HAP-1 (cell line): ENCODE measurements around the gene SLC19A3.
"Not testable (repeated sequence)": the region's sequence is repeated elsewhere in the genome, so short reads cannot be mapped to it uniquely, and the experiment has no call there.

Experiments
- DNase-seq, 2 experiments: peaks; one replicate each; pipeline ENCODE4 v3.0.0-alpha.2; 2016 to 2020; ENCODE audit warnings: low spot score in 2 of 2
- H3K27me3 ChIP-seq: fragments of 250-450 bp; sonication (Bioruptor Pico); 2 replicates; pipeline ENCODE4 v1.5.1; 2020; ENCODE audit warnings: low read depth, mild to moderate bottlenecking, moderate library complexity
- H3K36me3 ChIP-seq: fragments of 250-450 bp; sonication (Bioruptor Pico); replicated peaks from 2 replicates; pipeline ENCODE4 v1.5.1; 2020; ENCODE audit warnings: mild to moderate bottlenecking
- H3K4me1 ChIP-seq: fragments of 250-450 bp; sonication (Bioruptor Pico); 2 replicates; pipeline ENCODE4 v1.5.1; 2020; ENCODE audit warnings: mild to moderate bottlenecking
- H3K4me3 ChIP-seq: fragments of 250-450 bp; sonication (Bioruptor Pico); 2 replicates; pipeline ENCODE4 v1.5.1; 2020; ENCODE audit warnings: mild to moderate bottlenecking, moderate library complexity
- H3K9me3 ChIP-seq: fragments of 250-450 bp; sonication (Bioruptor Pico); 2 replicates; pipeline ENCODE4 v1.5.1; 2020; ENCODE audit warnings: mild to moderate bottlenecking, moderate library complexity
- in situ Hi-C: fragments of 300-500 bp; cut with MboI; formaldehyde crosslinking; loops from 3 replicates; pipeline ENCODE4 v1.14.3; 2020; ENCODE audit warnings: low sequenced_read_pairs, inconsistent platforms, mixed read lengths

The SLC19A3 gene

GRCh38 chr2:227722821-227723220 is 5.0 kb upstream of the SLC19A3 start:
- H3K9me3 ChIP-seq, H3K4me3 ChIP-seq, DNase-seq, in situ Hi-C loops, H3K36me3 ChIP-seq, H3K27me3 ChIP-seq, H3K4me1 ChIP-seq: not testable (repeated sequence)

GRCh38 chr2:227720680-227721079 is 2.9 kb upstream of the SLC19A3 start:
- Histone ChIP-seq H3K9me3 (no peaks in the 10 kb centered on the region), H3K36me3 (no peaks in the 10 kb centered on the region), H3K27me3 (no peaks in the 10 kb centered on the region), H3K4me1 (peaks cover 4% of the 10 kb centered on the region; the same call in 1 of the 2 replicates), H3K4me3 (no peak overlapping the region)
- in situ Hi-C loops: no loop called here
- no peak for DNase-seq

- Histone ChIP-seq H3K36me3 (no peaks in the 10 kb centered on the region), H3K4me1 (peaks cover 10% of the 10 kb centered on the region; the same call in 1 of the 2 replicates), H3K9me3 (no peaks in the 10 kb centered on the region), H3K27me3 (no peaks in the 10 kb centered on the region), H3K4me3 (no peak overlapping the region)
- in situ Hi-C loops: no loop called here
- DNase-seq: no peak
Measured at GRCh38 chr2:227719641-227720040, 1.8 kb upstream of the SLC19A3 start.

DNA sequence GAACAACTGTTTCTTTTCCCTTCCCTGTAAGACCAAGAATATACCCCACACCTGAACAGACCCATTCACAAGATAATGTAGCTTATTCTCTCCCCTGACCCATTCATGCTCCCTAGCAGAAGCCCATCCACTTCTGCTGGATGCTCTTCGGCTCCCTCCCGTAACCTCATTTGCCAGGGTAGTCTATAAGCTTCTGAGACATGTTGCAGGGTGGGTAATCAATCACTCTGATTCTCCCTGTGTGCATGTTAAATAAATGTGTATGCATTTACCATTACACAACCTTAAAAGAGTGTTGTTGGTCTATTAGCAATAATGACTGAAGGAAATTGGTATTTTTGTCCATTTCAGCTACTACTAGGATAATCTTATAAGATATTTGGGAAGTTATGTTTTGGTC is 1.3 kb downstream of the SLC19A3 start:
- no peak for DNase-seq
- in situ Hi-C loops: no loop called here
- Histone ChIP-seq H3K4me1 (peaks cover 10% of the 10 kb centered on the region; the same call in 1 of the 2 replicates), H3K36me3 (no peaks in the 10 kb centered on the region), H3K27me3 (no peaks in the 10 kb centered on the region), H3K9me3 (no peaks in the 10 kb centered on the region), H3K4me3 (no peak overlapping the region)

GRCh38 chr2:227713291-227713690 is 4.5 kb downstream of the SLC19A3 start:
- H3K4me3 ChIP-seq: no peak overlapping the region
- no peak for DNase-seq
- peaks cover 10% of the 10 kb centered on the region; the same call in 1 of the 2 replicates for H3K4me1 ChIP-seq
- in situ Hi-C loops: no loop called here
- H3K27me3 ChIP-seq: no peaks in the 10 kb centered on the region
- H3K9me3 ChIP-seq: no peaks in the 10 kb centered on the region
- H3K36me3 ChIP-seq: no peaks in the 10 kb centered on the region

- Histone ChIP-seq H3K36me3 (no peaks in the 10 kb centered on the region), H3K4me1 (peaks cover 8% of the 10 kb centered on the region; the same call in 1 of the 2 replicates), H3K9me3 (no peaks in the 10 kb centered on the region), H3K4me3 (no peak overlapping the region), H3K27me3 (no peaks in the 10 kb centered on the region)
- in situ Hi-C loops: no loop called here
- no peak for DNase-seq
Measured at GRCh38 chr2:227710986-227711385, 6.8 kb downstream of the SLC19A3 start.

GRCh38 chr2:227707390-227707789 is 10.4 kb downstream of the SLC19A3 start:
- in situ Hi-C loops: no loop called here
- Histone ChIP-seq H3K27me3 (no peaks in the 10 kb centered on the region), H3K4me3 (no peak overlapping the region), H3K36me3 (no peaks in the 10 kb centered on the region), H3K9me3 (no peaks in the 10 kb centered on the region), H3K4me1 (no peaks in the 10 kb centered on the region)
- no peak for DNase-seq

- H3K4me1 ChIP-seq: no peaks in the 10 kb centered on the region
Measured at GRCh38 chr2:227706859-227707258, 11.0 kb downstream of the SLC19A3 start.

GRCh38 chr2:227703961-227704360 is 13.9 kb downstream of the SLC19A3 start:
- Histone ChIP-seq H3K4me1 (no peaks in the 10 kb centered on the region), H3K36me3 (no peaks in the 10 kb centered on the region), H3K27me3 (peaks cover 2% of the 10 kb centered on the region; the same call in 1 of the 2 replicates), H3K9me3 (no peaks in the 10 kb centered on the region), H3K4me3 (no peak overlapping the region)
- in situ Hi-C loops: no loop called here
- DNase-seq: no peak

More at GRCh38 chr2:227706859-227707258, 11.0 kb downstream of the SLC19A3 start:
- no peaks in the 10 kb centered on the region for H3K9me3 ChIP-seq
- peaks cover under 1% of the 10 kb centered on the region; the same call in 1 of the 2 replicates for H3K27me3 ChIP-seq
- DNase-seq: no peak
- in situ Hi-C loops: no loop called here
- H3K4me3 ChIP-seq: no peak overlapping the region
- no peaks in the 10 kb centered on the region for H3K36me3 ChIP-seq

GRCh38 chr2:227703280-227703732 is 14.5 kb downstream of the SLC19A3 start:
- H3K4me3 ChIP-seq: no peak overlapping the region
- in situ Hi-C loops: no loop called here
- DNase-seq: no peak

GRCh38 chr2:227701556-227701955 is 16.3 kb downstream of the SLC19A3 start:
- DNase-seq: no peak
- Histone ChIP-seq H3K36me3 (no peaks in the 10 kb centered on the region), H3K9me3 (no peaks in the 10 kb centered on the region), H3K4me1 (no peaks in the 10 kb centered on the region), H3K27me3 (peaks cover 2% of the 10 kb centered on the region; the same call in 1 of the 2 replicates), H3K4me3 (no peak overlapping the region)
- in situ Hi-C loops: no loop called here

More at GRCh38 chr2:227703280-227703732, 14.5 kb downstream of the SLC19A3 start:
- H3K36me3 ChIP-seq: no peaks in the 10 kb centered on the region
- no peaks in the 10 kb centered on the region for H3K9me3 ChIP-seq
- H3K4me1 ChIP-seq: no peaks in the 10 kb centered on the region
- H3K27me3 ChIP-seq: peaks cover 2% of the 10 kb centered on the region; the same call in 1 of the 2 replicates

DNA sequence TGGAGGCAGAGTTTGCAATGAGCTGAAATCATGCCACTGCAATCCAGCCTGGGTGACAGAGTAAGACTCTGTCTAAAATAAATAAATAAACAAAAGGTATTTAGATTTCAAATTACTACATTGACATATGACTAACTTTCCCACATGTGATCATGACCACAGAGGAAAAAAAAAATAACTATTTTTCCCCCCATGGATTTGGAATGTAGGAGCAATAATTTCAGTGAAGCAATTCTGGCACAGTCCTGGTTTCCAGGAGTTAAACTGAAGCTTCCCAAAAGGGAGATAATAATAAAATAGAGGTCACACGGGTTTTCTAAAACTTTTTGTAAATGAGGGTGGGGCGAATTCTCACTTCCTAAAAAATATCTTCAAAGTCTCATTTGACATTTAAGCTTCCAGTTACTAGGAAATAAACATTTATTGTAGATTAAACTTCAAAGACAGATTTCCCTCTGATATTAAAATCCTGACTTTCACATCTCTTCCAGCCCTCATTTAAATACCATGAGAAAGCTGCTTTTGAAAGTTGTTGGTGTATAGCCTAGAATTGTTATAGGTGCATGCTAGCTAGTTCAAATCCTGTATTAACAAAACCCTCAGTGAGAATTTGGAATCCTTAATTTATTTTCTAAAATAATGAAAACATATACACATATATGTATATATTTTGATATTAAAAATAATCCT is 20.7 kb downstream of the SLC19A3 start:
- in situ Hi-C loops: no loop called here

DNA sequence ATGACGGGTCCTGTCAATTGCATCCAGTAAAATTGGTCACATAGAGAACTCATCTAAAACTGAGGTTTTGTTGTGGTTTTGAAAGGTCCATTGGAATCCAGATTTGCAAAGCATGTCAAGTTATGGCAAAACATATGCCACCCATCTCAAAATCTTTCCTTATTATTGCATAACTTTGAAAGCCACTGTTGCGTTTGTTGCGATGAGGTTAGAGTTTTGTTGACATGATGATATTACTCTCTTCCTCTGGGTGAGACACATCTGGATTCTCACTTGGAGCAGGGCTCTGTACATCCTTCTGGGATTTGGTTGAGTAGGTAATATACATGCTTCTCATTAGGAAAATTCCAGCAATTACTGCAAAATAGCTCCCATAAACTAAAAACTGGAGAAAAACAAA is 30.6 kb downstream of the SLC19A3 start:
- no peak for DNase-seq
- no peaks in the 10 kb centered on the region for H3K9me3 ChIP-seq
- no peaks in the 10 kb centered on the region for H3K36me3 ChIP-seq
- H3K27me3 ChIP-seq: 0 out of 2 replicates have a peak, but pooled peaks cover 3% of the 10 kb centered on the region
- H3K4me3 ChIP-seq: no peak overlapping the region
- in situ Hi-C loops: no loop called here
- H3K4me1 ChIP-seq: no peaks in the 10 kb centered on the region

More for the DNA sequence above, 20.7 kb downstream of the SLC19A3 start:
- Histone ChIP-seq H3K36me3 (no peaks in the 10 kb centered on the region), H3K4me1 (no peaks in the 10 kb centered on the region), H3K9me3 (no peaks in the 10 kb centered on the region), H3K4me3 (no peak overlapping the region), H3K27me3 (peaks cover 2% of the 10 kb centered on the region; the same call in 1 of the 2 replicates)
- no peak for DNase-seq

DNA sequence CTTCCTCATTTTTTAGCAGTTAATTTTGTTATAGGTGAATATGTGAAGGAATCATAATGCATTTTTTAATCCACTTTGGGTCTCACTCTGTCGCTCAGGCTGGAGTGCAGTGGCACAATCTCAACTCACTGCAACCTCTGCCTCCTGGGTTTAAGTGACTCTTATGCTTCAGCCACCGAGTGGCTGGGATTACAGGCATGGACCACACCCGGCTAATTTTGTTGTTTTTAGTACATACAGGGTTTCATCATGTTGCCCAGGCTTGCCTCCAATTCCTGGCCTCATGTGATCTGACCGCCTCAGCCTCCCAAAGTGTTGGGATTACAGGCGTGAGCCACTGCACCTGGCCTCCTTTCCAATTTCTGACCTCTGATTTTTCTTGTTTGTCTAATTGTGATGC is 33.6 kb downstream of the SLC19A3 start:
- DNase-seq: no peak
- Histone ChIP-seq H3K4me3 (no peak overlapping the region), H3K27me3 (no peaks in the 10 kb centered on the region), H3K4me1 (no peaks in the 10 kb centered on the region), H3K36me3 (no peaks in the 10 kb centered on the region), H3K9me3 (no peaks in the 10 kb centered on the region)
- in situ Hi-C loops: no loop called here
